Measurements from ENCODE around the gene ETF1. TPM values are rescaled to one million over a fixed set of nuclear protein-coding genes. Genes with fewer than 3 reads are reported as not detected.
A peak's percentile ranks its signal among the peaks of the same experiment; 100 is the strongest.

Gene ETF1
- total and polyA plus RNA-seq, 9 of the 15 experiments (the other 6 are each of a cell fraction or from before 2014, with no cell fraction given), result 53.7 to 209 (median 164) TPM

DNA sequence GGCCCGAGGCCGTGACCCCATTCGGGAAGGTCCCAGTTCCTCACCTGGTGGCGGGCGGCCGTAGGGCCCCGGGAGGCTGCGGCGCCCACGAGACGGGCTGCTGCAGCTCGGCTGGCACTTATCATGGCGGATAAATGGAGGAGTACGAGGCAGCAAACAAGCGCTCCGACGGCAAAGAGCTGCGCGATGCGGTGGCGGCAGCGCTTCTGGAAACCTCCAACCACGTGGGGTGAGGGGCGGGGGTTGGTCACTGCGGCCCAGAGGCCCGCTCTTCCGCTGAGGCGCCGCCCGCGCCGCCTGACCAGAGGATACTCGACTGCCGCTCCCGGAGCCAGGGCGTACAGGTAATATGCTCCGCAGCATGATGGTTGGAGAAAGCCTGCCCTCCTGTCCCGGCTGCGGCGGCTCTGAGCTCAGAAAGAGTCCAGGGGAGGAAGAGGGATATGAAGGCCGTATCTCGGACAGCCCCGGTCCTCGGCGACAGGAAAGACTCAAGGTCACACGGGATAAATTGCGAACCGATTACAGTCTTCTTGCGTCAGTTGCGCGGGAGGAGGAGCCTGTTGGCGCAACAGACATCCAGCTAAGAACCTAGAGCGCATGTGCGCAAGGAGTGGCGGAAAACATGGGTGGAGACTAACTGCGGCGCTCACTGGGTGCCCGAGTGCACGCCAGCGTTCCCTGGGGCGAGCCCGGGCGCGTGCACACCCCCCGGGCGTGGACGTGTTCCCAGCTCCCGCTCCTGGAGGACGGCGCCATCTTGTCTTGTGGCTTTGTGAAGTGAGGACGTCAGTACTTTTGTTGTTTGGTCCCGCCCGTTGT, 32.4 kb upstream of the ETF1 start, which contains the start of gene HSPA9 (continued):
- TF ChIP-seq, protein P1, sequence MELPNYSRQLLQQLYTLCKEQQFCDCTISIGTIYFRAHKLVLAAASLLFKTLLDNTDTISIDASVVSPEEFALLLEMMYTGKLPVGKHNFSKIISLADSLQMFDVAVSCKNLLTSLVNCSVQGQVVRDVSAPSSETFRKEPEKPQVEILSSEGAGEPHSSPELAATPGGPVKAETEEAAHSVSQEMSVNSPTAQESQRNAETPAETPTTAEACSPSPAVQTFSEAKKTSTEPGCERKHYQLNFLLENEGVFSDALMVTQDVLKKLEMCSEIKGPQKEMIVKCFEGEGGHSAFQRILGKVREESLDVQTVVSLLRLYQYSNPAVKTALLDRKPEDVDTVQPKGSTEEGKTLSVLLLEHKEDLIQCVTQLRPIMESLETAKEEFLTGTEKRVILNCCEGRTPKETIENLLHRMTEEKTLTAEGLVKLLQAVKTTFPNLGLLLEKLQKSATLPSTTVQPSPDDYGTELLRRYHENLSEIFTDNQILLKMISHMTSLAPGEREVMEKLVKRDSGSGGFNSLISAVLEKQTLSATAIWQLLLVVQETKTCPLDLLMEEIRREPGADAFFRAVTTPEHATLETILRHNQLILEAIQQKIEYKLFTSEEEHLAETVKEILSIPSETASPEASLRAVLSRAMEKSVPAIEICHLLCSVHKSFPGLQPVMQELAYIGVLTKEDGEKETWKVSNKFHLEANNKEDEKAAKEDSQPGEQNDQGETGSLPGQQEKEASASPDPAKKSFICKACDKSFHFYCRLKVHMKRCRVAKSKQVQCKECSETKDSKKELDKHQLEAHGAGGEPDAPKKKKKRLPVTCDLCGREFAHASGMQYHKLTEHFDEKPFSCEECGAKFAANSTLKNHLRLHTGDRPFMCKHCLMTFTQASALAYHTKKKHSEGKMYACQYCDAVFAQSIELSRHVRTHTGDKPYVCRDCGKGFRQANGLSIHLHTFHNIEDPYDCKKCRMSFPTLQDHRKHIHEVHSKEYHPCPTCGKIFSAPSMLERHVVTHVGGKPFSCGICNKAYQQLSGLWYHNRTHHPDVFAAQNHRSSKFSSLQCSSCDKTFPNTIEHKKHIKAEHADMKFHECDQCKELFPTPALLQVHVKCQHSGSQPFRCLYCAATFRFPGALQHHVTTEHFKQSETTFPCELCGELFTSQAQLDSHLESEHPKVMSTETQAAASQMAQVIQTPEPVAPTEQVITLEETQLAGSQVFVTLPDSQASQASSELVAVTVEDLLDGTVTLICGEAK (IDR thresholded peaks at IDR 0.05), result peak; percentile 45
- TF ChIP-seq, protein P1 (CRISPR knock-in tag; IDR thresholded peaks at IDR 0.05), result no peak
- TF ChIP-seq ZNF445 (CRISPR knock-in tag; IDR thresholded peaks at IDR 0.05; ENCODE audit: low read depth) (no peak), SREBF2 (CRISPR knock-in tag; IDR thresholded peaks at IDR 0.05) (no peak), HNRNPL (IDR thresholded peaks at IDR 0.05; ENCODE audit: low read depth, low read length) (peak; percentile 85), RBM14 (IDR thresholded peaks at IDR 0.05; ENCODE audit: borderline replicate concordance, insufficient read depth, low read depth, low read length) (peak; percentile 99; the same call in 1 of the 2 replicates), NCOR1 (IDR thresholded peaks at IDR 0.05) (0 out of 2 replicates have a peak, but pooled peaks have one; percentile 15), SOX6 (IDR thresholded peaks at IDR 0.05) (peak; percentile 77), PPARD (CRISPR knock-in tag; IDR thresholded peaks at IDR 0.05) (no peak), TCF3 (CRISPR knock-in tag; IDR thresholded peaks at IDR 0.05) (peak; percentile 14), SPI1 (IDR thresholded peaks at IDR 0.05; ENCODE audit: borderline replicate concordance, low read depth, low read length) (0 out of 2 replicates have a peak, but pooled peaks have one; percentile 21), ZNF143 (CRISPR knock-in tag; IDR thresholded peaks at IDR 0.05) (peak; percentile 59; the same call in 1 of the 2 replicates)
- TF ChIP-seq, protein P2, sequence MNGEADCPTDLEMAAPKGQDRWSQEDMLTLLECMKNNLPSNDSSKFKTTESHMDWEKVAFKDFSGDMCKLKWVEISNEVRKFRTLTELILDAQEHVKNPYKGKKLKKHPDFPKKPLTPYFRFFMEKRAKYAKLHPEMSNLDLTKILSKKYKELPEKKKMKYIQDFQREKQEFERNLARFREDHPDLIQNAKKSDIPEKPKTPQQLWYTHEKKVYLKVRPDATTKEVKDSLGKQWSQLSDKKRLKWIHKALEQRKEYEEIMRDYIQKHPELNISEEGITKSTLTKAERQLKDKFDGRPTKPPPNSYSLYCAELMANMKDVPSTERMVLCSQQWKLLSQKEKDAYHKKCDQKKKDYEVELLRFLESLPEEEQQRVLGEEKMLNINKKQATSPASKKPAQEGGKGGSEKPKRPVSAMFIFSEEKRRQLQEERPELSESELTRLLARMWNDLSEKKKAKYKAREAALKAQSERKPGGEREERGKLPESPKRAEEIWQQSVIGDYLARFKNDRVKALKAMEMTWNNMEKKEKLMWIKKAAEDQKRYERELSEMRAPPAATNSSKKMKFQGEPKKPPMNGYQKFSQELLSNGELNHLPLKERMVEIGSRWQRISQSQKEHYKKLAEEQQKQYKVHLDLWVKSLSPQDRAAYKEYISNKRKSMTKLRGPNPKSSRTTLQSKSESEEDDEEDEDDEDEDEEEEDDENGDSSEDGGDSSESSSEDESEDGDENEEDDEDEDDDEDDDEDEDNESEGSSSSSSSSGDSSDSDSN (IDR thresholded peaks at IDR 0.05; ENCODE audit: borderline replicate concordance in 1 of 2, low read depth in 2 of 2, low read length in 2 of 2), result peak; percentile 97 to 99; a peak in 3 of 4 replicates
- TF ChIP-seq, protein P3, sequence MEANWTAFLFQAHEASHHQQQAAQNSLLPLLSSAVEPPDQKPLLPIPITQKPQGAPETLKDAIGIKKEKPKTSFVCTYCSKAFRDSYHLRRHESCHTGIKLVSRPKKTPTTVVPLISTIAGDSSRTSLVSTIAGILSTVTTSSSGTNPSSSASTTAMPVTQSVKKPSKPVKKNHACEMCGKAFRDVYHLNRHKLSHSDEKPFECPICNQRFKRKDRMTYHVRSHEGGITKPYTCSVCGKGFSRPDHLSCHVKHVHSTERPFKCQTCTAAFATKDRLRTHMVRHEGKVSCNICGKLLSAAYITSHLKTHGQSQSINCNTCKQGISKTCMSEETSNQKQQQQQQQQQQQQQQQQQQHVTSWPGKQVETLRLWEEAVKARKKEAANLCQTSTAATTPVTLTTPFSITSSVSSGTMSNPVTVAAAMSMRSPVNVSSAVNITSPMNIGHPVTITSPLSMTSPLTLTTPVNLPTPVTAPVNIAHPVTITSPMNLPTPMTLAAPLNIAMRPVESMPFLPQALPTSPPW (CRISPR knock-in tag; IDR thresholded peaks at IDR 0.05), result peak; percentile 86
